ENCODE data around the gene ZWILCH.
A peak's percentile ranks its signal among the peaks of the same experiment; 100 is the strongest.
"Not testable (repeated sequence)": the region's sequence is repeated elsewhere in the genome, so short reads cannot be mapped to it uniquely, and the experiment has no call there.

The ZWILCH gene

GRCh38 chr15:66580643-66581042 lies 75.5 kb downstream of the ZWILCH start:
- peak in 7 of 51 donors; percentile 1 to 44 (median 9) for DNase-seq

- DNase-seq = no peak
Measured at GRCh38 chr15:66581972-66582537, 76.9 kb downstream of the ZWILCH start.

GRCh38 chr15:66586155-66586976 lies 81.2 kb downstream of the ZWILCH start:
- no peak for DNase-seq

- no peak for DNase-seq
Measured at GRCh38 chr15:66587020-66587419, 81.9 kb downstream of the ZWILCH start.

- no peak for DNase-seq
Measured at GRCh38 chr15:66587749-66588148, 82.6 kb downstream of the ZWILCH start.

- no peak for DNase-seq
Measured at GRCh38 chr15:66588537-66588936, 83.4 kb downstream of the ZWILCH start.

- no peak for DNase-seq
Measured at GRCh38 chr15:66588971-66589370, 83.8 kb downstream of the ZWILCH start.

- not testable (repeated sequence) for DNase-seq
Measured at GRCh38 chr15:66589429-66589828, 84.3 kb downstream of the ZWILCH start.

- no peak for DNase-seq
Measured at GRCh38 chr15:66590435-66590834, 85.3 kb downstream of the ZWILCH start.

- DNase-seq = no peak
Measured at GRCh38 chr15:66591322-66591862, 86.3 kb downstream of the ZWILCH start.

GRCh38 chr15:66592505-66593218 lies 87.5 kb downstream of the ZWILCH start:
- DNase-seq = no peak

GRCh38 chr15:66593219-66593780 lies 88.2 kb downstream of the ZWILCH start:
- DNase-seq = peak in 1 of 51 donors; percentile 3

GRCh38 chr15:66594344-66594743 lies 89.2 kb downstream of the ZWILCH start:
- no peak for DNase-seq

- DNase-seq = no peak
Measured at GRCh38 chr15:66594836-66595235, 89.7 kb downstream of the ZWILCH start.

GRCh38 chr15:66595332-66595731 lies 90.2 kb downstream of the ZWILCH start:
- DNase-seq = no peak

GRCh38 chr15:66595931-66596545 lies 90.9 kb downstream of the ZWILCH start:
- no peak for DNase-seq

- no peak for DNase-seq
Measured at GRCh38 chr15:66598095-66598815, 93.1 kb downstream of the ZWILCH start.

Measured in hypothalamus (tissue), 51 donors.